ENCODE results near the gene GNL2.

DNA sequence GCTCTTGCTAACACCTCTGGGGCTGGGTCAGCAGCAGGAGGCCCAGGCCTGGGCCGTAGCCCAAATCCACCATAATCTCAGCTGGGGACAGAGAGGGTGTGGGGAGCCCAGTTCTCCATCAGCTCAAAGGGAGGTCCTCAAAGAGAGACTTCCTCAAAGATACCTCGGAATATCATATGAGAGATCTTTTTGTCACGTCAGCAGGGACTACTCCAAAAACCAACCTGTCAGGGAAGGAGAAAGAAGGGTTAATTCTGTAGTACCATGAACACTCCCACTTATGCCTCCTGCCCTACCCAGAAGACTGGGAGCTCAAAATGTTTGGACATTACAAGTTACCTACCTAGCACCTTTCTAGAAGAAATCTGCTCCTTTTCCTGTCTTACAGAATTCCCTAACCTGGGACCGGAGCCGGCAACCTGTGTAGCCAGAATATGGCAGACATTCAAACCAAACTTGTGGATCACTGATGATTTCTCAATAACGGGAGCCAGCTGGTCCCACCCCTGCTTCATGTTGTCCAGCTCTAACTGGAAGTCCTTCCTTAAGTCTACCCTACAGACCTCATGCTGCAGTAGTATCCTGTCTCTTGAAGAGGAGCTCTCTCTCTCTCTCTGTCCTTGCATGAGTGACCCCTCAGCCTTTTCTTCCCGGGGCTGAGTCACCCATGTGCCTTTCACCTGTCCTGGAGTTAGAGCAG is 34.1 kb upstream of the GNL2 start:
- TF ChIP-seq, protein P1, sequence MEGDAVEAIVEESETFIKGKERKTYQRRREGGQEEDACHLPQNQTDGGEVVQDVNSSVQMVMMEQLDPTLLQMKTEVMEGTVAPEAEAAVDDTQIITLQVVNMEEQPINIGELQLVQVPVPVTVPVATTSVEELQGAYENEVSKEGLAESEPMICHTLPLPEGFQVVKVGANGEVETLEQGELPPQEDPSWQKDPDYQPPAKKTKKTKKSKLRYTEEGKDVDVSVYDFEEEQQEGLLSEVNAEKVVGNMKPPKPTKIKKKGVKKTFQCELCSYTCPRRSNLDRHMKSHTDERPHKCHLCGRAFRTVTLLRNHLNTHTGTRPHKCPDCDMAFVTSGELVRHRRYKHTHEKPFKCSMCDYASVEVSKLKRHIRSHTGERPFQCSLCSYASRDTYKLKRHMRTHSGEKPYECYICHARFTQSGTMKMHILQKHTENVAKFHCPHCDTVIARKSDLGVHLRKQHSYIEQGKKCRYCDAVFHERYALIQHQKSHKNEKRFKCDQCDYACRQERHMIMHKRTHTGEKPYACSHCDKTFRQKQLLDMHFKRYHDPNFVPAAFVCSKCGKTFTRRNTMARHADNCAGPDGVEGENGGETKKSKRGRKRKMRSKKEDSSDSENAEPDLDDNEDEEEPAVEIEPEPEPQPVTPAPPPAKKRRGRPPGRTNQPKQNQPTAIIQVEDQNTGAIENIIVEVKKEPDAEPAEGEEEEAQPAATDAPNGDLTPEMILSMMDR (IDR thresholded peaks at IDR 0.05) = no peak
- no peak for TF ChIP-seq POLR2A (IDR thresholded peaks at IDR 0.05)
